Glutamatergic neuron (in vitro differentiated cells): ENCODE measurements around the gene CPNE7. TPM values are rescaled to one million over a fixed set of nuclear protein-coding genes. Genes with fewer than 3 reads are reported as not detected.

Source experiments
- DNase-seq: peaks from one replicate; pipeline ENCODE4 v3.0.0; 2022
- H3K27ac Mint-ChIP-seq: one replicate; pipeline ENCODE4 v1.8.0; 2020; ENCODE audit warnings: mild to moderate bottlenecking, mixed read lengths, inconsistent platforms; ENCODE audit not compliant: unreplicated experiment
- H3K27me3 Mint-ChIP-seq: one replicate; pipeline ENCODE4 v1.8.0; 2020; ENCODE audit warnings: mild to moderate bottlenecking, moderate library complexity, mixed read lengths, inconsistent platforms; ENCODE audit not compliant: unreplicated experiment
- H3K36me3 Mint-ChIP-seq: one replicate; pipeline ENCODE4 v1.8.0; 2020; ENCODE audit warnings: mild to moderate bottlenecking, mixed read lengths, inconsistent platforms; ENCODE audit not compliant: unreplicated experiment
- H3K4me1 Mint-ChIP-seq: one replicate; pipeline ENCODE4 v1.8.0; 2020; ENCODE audit warnings: mild to moderate bottlenecking, low read depth, mixed read lengths, inconsistent platforms; ENCODE audit not compliant: unreplicated experiment
- H3K4me3 Mint-ChIP-seq: one replicate; pipeline ENCODE4 v1.8.0; 2020; ENCODE audit warnings: mild to moderate bottlenecking, mixed read lengths, inconsistent platforms; ENCODE audit not compliant: unreplicated experiment
- H3K9me3 Mint-ChIP-seq: one replicate; pipeline ENCODE4 v1.8.0; 2020; ENCODE audit warnings: mild to moderate bottlenecking, moderate library complexity, mixed read lengths, inconsistent platforms; ENCODE audit not compliant: unreplicated experiment
- CTCF ChIP-seq: fragments of 200-600 bp; sonication (generic); IDR thresholded peaks from one replicate; pipeline ENCODE4 v1.5.0; 2021; ENCODE audit not compliant: partially characterized antibody, unreplicated experiment
- total RNA-seq: library from RNA; stranded (reverse); fragmentation: NEBNext Ultra II Directional; extraction: Animal tissue kit (Norgen Biotek cat#: 25700); gene quantifications from one replicate; pipeline ENCODE4 v1.2.1, GENCODE V29; 2021; ENCODE audit not compliant: unreplicated experiment

CPNE7 gene
- total RNA-seq, 1 donor from 2014 or later: 17.8 TPM

GRCh38 chr16:89596061-89596689 lies 20.6 kb downstream of the CPNE7 start:
- Mint-ChIP-seq H3K9me3 (peaks cover 16% of the 10 kb centered on the region), H3K36me3 (no peaks in the 10 kb centered on the region), H3K4me1 (peaks cover 17% of the 10 kb centered on the region), H3K27ac (peak overlapping the region; percentile 62), H3K4me3 (no peak overlapping the region), H3K27me3 (peaks cover 13% of the 10 kb centered on the region)
- peak; percentile 8 for DNase-seq
- no peak for TF ChIP-seq CTCF

GRCh38 chr16:89596957-89597649 lies 21.5 kb downstream of the CPNE7 start:
- Mint-ChIP-seq H3K27me3 (peaks cover 13% of the 10 kb centered on the region), H3K36me3 (no peaks in the 10 kb centered on the region), H3K4me1 (peaks cover 17% of the 10 kb centered on the region), H3K9me3 (peaks cover 14% of the 10 kb centered on the region), H3K4me3 (no peak overlapping the region), H3K27ac (peak overlapping the region; percentile 70)
- TF ChIP-seq CTCF: no peak
- DNase-seq: no peak

- peaks cover 17% of the 10 kb centered on the region for H3K27me3 Mint-ChIP-seq
- peaks cover 17% of the 10 kb centered on the region for H3K9me3 Mint-ChIP-seq
- no peaks in the 10 kb centered on the region for H3K36me3 Mint-ChIP-seq
- H3K4me3 Mint-ChIP-seq: peak overlapping the region; percentile 28
- DNase-seq: peak; percentile 73
- TF ChIP-seq CTCF: no peak
- H3K4me1 Mint-ChIP-seq: peaks cover 21% of the 10 kb centered on the region
- peak overlapping the region; percentile 90 for H3K27ac Mint-ChIP-seq
Observed at GRCh38 chr16:89598199-89598598, 22.6 kb downstream of the CPNE7 start.

- peak; percentile 31 for TF ChIP-seq CTCF
- DNase-seq: peak; percentile 83
- peaks cover 21% of the 10 kb centered on the region for H3K4me1 Mint-ChIP-seq
- H3K27me3 Mint-ChIP-seq: peaks cover 17% of the 10 kb centered on the region
- H3K4me3 Mint-ChIP-seq: peak overlapping the region; percentile 78
- peak overlapping the region; percentile 94 for H3K27ac Mint-ChIP-seq
- no peaks in the 10 kb centered on the region for H3K36me3 Mint-ChIP-seq
- peaks cover 15% of the 10 kb centered on the region for H3K9me3 Mint-ChIP-seq
Observed at GRCh38 chr16:89599451-89599858, 23.9 kb downstream of the CPNE7 start.

GRCh38 chr16:89599902-89600301 lies 24.3 kb downstream of the CPNE7 start:
- DNase-seq: no peak
- Mint-ChIP-seq H3K27me3 (peaks cover 17% of the 10 kb centered on the region), H3K9me3 (peaks cover 15% of the 10 kb centered on the region), H3K36me3 (no peaks in the 10 kb centered on the region), H3K27ac (peak overlapping the region; percentile 73), H3K4me3 (no peak overlapping the region), H3K4me1 (peaks cover 21% of the 10 kb centered on the region)
- no peak for TF ChIP-seq CTCF
